PC-9 (cell line): ENCODE measurements around the gene ATP11A. TPM values are rescaled to one million over a fixed set of nuclear protein-coding genes. Genes with fewer than 3 reads are reported as not detected.

ENCODE experiments used
- BruUV-seq: library from RNA; stranded (reverse); fragments of 400-500 nt; replicated peaks from 2 replicates; lab custom pipeline; 2021; lab: Mats Ljungman, UMichigan
- CTCF ChIA-PET: fragments of 300-600 bp; sonication (Branson Sonifier 250); formaldehyde crosslinking; loops from one replicate; lab custom pipeline; 2022; ENCODE audit warnings: antibody characterized with exemption; lab: Charles Lee
- POLR2A ChIA-PET: fragments of 300-600 bp; sonication (Branson Sonifier 250); formaldehyde crosslinking; loops from one replicate; lab custom pipeline; 2022; ENCODE audit warnings: antibody characterized with exemption; ENCODE audit not compliant: unreplicated experiment; lab: Charles Lee
- DNase-seq, 2 experiments: peaks; one replicate each; pipeline versions ENCODE4 v3.0.0 to v3.0.0-alpha.2; 2015 to 2022; ENCODE audit warnings: mixed read lengths in 1 of 2
- H2AFZ ChIP-seq: fragments of 200-600 bp; sonication (generic); 2 replicates; pipeline ENCODE4 v1.8.1; 2017; ENCODE audit warnings: antibody characterized with exemption
- H3F3A ChIP-seq: fragments of 200-600 bp; sonication (generic); 2 replicates; pipeline ENCODE4 v1.8.1; 2017; ENCODE audit warnings: antibody characterized with exemption, mild to moderate bottlenecking, low read depth; ENCODE audit not compliant: insufficient read depth
- H3K27ac ChIP-seq: fragments of 200-600 bp; sonication (generic); 2 replicates; pipeline ENCODE4 v1.6.1; 2016; ENCODE audit warnings: mixed run types
- H3K27me3 ChIP-seq: fragments of 200-600 bp; sonication (generic); 2 replicates; pipeline ENCODE4 v1.6.1; 2016; ENCODE audit warnings: low read depth, mixed run types; ENCODE audit not compliant: insufficient read depth
- H3K36me3 ChIP-seq: fragments of 200-600 bp; sonication (generic); 2 replicates; pipeline ENCODE4 v1.6.1; 2016; ENCODE audit warnings: low read depth, mixed run types
- H3K4me1 ChIP-seq: fragments of 200-600 bp; sonication (generic); replicated peaks from 2 replicates; pipeline ENCODE4 v1.6.1; 2016; ENCODE audit warnings: mixed run types; ENCODE audit not compliant: insufficient read depth
- H3K4me2 ChIP-seq: fragments of 200-600 bp; sonication (generic); 2 replicates; pipeline ENCODE4 v1.6.1; 2017; ENCODE audit warnings: mixed run types
- H3K4me3 ChIP-seq: fragments of 200-600 bp; sonication (generic); 2 replicates; pipeline ENCODE4 v1.6.1; 2016; ENCODE audit warnings: mixed run types
- H3K79me2 ChIP-seq: fragments of 200-600 bp; sonication (generic); 2 replicates; pipeline ENCODE4 v1.6.1; 2017; ENCODE audit warnings: low read depth, mixed run types
- H3K9me2 ChIP-seq: fragments of 200-600 bp; sonication (generic); 2 replicates; pipeline ENCODE4 v1.8.1; 2017; ENCODE audit warnings: mild to moderate bottlenecking; ENCODE audit not compliant: insufficient read depth
- H3K9me3 ChIP-seq: fragments of 200-600 bp; sonication (generic); 2 replicates; pipeline ENCODE4 v1.8.1; 2016; ENCODE audit warnings: low read depth; ENCODE audit not compliant: insufficient read depth
- H4K20me1 ChIP-seq: fragments of 200-600 bp; sonication (generic); 2 replicates; pipeline ENCODE4 v1.8.1; 2017; ENCODE audit not compliant: insufficient read depth
- CTCF ChIP-seq: fragments of 200-600 bp; sonication (generic); conservative IDR thresholded peaks from 2 replicates; pipeline ENCODE4 v1.6.1; 2017; ENCODE audit warnings: mixed run types, antibody characterized with exemption, mild to moderate bottlenecking, moderate library complexity
- EZH2 ChIP-seq: fragments of 200-600 bp; sonication (generic); IDR thresholded peaks from 2 replicates; pipeline ENCODE4 v1.8.0; 2017; ENCODE audit warnings: antibody characterized with exemption, low read depth
- intact Hi-C: fragments of 100-400 bp; cut with micrococcal nuclease; formaldehyde crosslinking; loops from one replicate; pipeline ENCODE4 v1.10.0; 2022; ENCODE audit not compliant: unreplicated experiment
- total RNA-seq: library from RNA; stranded (reverse); gene quantifications from 2 replicates; pipeline ENCODE4 v1.2.3, GENCODE V29; 2021

Gene ATP11A
- total RNA-seq, 1 experiment from 2014 or later = 92.2 TPM

GRCh38 chr13:112835344-112835743 is 145.5 kb downstream of the ATP11A start:
- Histone ChIP-seq H3K9me3 (no peaks in the 10 kb centered on the region), H3K4me1 (no peaks in the 10 kb centered on the region), H3F3A (no peaks in the 10 kb centered on the region), H3K4me2 (no peak overlapping the region), H4K20me1 (no peaks in the 10 kb centered on the region; the same call in 1 of the 2 replicates), H3K27ac (no peak overlapping the region), H2AFZ (no peak overlapping the region), H3K36me3 (peaks cover 26% of the 10 kb centered on the region; the same call in 1 of the 2 replicates), H3K4me3 (no peak overlapping the region), H3K9me2 (no peaks in the 10 kb centered on the region), H3K27me3 (no peaks in the 10 kb centered on the region), H3K79me2 (no peaks in the 10 kb centered on the region)
- DNase-seq = no peak
- POLR2A ChIA-PET = no interaction called here
- intact Hi-C loops = no loop called here
- TF ChIP-seq CTCF (no peak), EZH2 (no peak)
- BruUV-seq = no TSS peak
- CTCF ChIA-PET = no interaction called here

- ChIA-PET CTCF (no interaction called here), POLR2A (no interaction called here)
- Histone ChIP-seq H3K4me2 (no peak overlapping the region), H3K36me3 (peaks cover 24% of the 10 kb centered on the region; the same call in 1 of the 2 replicates), H2AFZ (no peak overlapping the region), H3K9me3 (no peaks in the 10 kb centered on the region), H3K4me3 (no peak overlapping the region), H3K27ac (no peak overlapping the region), H3K79me2 (no peaks in the 10 kb centered on the region), H3K27me3 (no peaks in the 10 kb centered on the region), H4K20me1 (no peaks in the 10 kb centered on the region; the same call in 1 of the 2 replicates), H3K9me2 (no peaks in the 10 kb centered on the region), H3F3A (no peaks in the 10 kb centered on the region), H3K4me1 (no peaks in the 10 kb centered on the region)
- intact Hi-C loops = no loop called here
- TF ChIP-seq CTCF (no peak), EZH2 (no peak)
- no TSS peak for BruUV-seq
- no peak for DNase-seq
Measured at GRCh38 chr13:112835796-112836195, 146.0 kb downstream of the ATP11A start.

GRCh38 chr13:112836940-112837339 is 147.1 kb downstream of the ATP11A start:
- Histone ChIP-seq H3K9me2 (no peaks in the 10 kb centered on the region), H4K20me1 (no peaks in the 10 kb centered on the region; the same call in 1 of the 2 replicates), H3K27ac (no peak overlapping the region), H3K4me2 (no peak overlapping the region), H3K4me1 (no peaks in the 10 kb centered on the region), H3F3A (no peaks in the 10 kb centered on the region), H3K27me3 (no peaks in the 10 kb centered on the region), H3K36me3 (peaks cover 22% of the 10 kb centered on the region; the same call in 1 of the 2 replicates), H3K4me3 (no peak overlapping the region), H2AFZ (no peak overlapping the region), H3K9me3 (no peaks in the 10 kb centered on the region), H3K79me2 (no peaks in the 10 kb centered on the region)
- DNase-seq = no peak
- intact Hi-C loops = no loop called here
- CTCF ChIA-PET = no interaction called here
- TF ChIP-seq EZH2 = no peak
- BruUV-seq = no TSS peak
- POLR2A ChIA-PET = no interaction called here
